GM21737 (cell line): ENCODE measurements around the gene FTO.

ENCODE experiments used
- ATAC-seq: cut with Tn5 transposase; IDR thresholded peaks from one replicate; pipeline ENCODE4 v1.9.1; 2021; ENCODE audit warnings: mild to moderate bottlenecking, moderate library complexity; ENCODE audit not compliant: unreplicated experiment

The FTO gene

DNA sequence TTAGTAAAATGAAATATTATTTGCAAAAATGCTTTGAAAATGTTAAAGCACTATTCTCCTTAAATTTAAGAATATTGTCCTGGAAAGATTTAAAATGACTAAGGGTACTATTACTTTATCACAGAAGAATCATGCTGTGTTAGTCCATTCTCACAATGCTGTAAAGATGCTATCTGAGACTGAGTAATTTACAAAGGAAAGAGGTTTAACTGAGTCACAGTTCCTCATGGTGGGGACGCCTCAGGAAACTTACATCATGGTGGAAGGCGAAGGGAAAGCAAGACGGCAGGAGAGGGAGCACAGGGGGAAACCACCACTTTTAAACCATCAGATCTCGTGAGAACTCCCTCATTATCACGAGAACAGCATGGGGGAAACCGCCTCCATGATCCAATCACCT is 337.0 kb downstream of the FTO start:
- ATAC-seq = no peak

DNA sequence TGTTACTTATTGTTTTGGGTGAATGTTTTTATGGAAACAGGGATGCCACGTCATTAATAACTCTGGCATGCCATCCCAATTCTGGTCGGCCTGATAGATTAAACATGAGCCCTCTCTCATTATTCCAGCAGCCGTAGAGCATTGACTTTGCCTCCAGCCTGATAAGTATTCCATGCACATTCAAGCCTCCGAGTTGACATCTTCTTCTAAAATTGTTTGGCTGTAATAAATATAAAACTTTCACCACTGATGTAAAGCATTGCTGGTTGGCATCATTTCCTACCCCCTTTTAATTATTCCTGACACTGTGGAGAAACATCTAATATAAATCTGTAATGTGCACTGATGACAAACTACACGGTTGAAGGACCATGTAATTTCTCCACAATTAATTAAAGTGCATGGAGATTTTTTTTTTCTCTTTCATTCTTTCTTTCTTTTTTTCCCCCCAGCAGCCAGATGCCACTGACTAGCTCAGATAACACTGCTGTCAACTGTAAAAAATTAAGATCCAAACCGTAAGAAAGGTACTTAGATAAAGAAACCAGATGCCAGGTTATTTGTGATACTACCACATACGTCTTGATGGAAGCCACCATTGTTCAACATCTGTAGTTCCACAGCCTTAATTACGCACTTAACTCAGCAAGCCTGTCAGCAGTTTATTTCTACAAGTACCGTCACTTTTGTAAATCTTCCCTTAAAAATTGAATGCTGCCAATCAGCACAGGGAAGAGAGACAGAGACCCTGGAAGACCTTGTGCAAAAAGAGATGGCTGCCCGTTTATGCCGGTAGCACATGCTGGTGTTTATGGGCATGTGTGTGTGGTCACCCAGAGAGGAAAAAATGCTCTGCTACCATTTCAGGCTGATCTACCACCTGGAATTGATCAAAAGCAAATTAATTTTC is 344.9 kb downstream of the FTO start:
- ATAC-seq = no peak

DNA sequence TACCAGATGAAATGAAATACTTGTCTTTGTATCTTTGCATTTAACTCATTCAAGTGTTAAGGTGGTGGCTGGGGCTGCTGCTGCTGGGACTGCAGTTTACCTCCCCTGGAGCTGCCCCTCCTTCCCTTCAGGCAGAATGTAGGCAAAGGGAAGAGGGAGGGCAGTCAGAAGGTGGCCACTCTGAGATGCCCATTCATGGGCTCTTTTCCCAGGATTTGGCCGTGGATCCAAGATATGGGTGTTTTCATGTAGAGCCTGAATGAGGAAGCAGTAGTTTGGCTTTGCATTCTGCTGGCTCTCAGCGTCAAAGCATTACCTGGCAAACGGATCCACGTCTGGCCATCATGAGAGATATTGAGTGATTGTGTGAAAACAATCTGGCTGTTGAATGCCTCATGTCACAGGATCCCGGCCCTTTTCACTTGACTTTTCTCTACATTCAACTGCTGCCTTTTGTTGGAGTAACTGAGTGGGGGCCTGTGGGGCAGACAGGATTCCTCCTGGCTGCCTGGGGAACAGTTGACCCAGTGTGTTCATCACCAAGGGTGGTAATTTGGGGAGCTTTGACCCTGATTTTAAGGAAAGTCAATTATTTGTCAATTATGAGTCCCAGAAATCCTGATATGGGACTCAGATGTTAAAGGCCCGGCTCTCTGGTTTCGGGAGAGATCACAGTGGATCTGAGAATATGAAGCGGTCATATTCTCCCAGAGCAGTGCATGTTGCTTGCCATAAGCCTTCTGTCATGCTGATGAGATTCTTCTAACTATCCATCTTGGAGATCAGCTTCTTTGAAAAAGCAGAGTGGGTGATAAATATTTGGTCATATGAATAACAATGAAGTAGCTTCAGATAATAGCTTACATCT is 345.9 kb downstream of the FTO start:
- ATAC-seq = no peak

DNA sequence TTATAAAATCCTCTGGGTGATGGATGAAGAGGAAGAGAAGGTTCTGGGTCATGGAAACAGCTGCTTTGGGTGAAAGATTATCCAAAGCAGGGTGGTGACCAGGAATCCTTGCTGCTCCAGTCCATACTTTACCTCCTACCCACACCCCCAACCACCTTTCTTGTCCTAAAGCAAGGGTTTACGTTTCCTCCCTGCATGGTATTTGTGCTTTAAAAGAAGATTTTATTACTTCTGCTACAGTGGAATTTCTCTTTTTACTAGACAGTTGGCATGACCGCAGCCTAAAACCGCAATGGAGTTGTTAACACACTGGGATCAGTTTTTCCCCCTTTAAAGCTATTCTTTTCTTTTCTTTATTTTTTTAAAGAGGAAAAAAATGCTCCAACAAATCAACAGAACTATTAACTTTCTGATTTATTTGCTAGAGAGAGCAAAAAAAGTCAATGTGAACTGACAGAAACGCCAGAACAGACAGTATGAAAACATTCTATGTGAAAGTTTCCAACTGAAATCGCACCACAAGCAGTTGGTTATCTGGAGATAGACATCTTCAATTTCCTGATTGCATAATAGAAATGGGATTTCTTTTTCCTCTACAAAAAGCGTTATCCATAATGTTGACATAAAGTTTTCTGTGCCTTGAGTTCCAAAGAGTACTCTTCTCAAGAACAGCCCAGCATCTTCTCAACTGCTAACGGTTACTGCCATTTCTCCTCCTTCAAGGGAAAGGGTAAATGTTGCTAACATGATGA is 346.7 kb downstream of the FTO start:
- no peak for ATAC-seq

DNA sequence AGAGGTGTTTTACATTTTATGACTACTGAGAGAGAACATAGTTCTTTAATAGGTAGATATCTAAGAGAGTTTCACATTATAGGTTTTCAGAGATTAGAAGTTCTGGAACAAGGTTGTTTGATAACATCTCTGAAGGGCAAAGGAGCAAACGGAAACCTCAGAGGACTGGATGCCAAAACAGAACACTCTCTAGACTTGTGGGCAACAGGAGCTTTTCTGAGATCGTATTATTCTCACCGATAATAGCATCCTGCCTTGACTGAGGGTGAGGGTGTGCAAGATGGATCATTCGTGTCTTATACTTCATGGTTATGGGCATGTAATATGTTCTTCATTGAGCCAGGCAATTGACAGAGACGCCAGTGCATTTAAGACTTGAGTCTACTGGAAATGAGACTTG is 347.9 kb downstream of the FTO start:
- no peak for ATAC-seq

DNA sequence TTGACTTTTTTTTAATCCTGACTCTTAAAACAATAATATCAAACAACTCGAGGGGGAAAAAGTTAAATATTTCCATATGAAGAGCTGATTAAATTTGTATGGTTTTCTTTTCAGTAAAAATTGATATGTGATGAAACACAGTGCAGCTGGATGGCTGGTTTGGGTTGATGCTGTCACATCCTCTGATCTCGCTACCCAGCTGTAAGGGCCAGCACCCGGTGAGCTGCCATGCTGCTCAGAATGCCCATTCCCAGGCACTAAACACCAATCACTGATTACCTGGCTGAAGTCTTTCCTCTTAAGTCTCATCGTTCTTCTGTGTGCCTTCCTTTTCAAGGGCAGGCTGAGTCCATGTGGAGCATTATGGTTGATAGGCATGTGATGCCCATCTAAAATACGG is 348.3 kb downstream of the FTO start:
- no peak for ATAC-seq

DNA sequence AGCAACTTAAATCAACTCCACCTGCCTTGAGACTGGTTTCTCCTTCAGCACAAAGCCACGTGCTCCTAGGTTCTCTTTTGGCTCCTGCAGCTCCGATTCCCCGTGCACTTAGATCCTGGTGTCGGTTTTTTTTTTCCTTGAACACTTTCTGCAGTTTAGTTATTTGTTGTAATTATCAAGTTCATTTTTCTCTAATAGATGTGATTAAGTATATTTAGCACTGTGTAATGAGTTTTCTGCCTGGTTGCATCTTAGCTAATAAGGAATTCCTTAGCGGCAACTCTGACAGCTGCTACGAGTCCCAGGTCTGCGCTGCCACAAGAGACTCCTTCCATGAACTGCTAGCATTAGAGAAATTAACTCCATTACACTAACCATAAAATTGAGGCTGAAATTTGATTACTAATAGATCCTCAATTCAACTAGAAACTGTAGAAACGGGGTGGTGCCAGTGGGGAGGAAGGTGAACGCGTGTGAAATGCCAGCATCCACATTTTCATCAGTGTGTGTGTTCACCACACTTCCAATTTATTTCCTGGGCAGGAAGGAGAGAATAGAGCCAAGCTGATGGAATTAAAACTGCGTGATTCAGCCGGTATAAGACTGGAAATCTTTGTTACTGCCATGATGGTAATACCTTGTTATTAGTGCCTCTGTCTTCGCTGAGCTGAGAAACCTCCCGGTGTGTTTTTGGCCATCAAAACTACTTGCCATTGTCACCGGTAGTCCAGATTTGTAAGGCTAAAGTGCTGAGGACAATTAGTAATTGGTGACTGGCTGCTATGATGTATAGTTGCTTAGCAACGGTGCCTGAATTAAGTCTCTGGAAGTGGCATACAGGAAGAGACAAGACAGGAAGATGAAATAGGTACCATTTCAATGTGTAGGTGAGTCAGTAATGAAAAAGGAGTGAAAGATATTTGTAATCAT is 350.2 kb downstream of the FTO start:
- no peak for ATAC-seq

DNA sequence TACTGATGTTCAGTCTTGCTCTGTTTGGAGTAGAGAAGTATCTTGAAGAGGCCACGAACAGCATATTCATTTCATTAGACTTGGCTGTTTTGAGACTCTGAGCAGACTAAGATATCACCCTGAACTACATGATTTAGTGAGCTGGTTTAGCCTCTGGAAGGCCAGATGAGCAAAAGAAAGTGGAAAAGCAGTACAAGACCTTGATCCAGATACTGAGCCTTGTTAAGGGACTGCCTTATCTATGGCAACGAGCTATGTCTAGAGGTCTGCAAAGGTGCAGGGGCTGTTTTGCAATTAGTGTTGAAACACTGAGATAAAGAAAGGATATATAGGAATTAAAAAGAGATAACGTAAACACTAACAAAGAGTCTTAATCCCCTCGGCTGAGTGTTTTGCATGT is 351.2 kb downstream of the FTO start:
- ATAC-seq = no peak

DNA sequence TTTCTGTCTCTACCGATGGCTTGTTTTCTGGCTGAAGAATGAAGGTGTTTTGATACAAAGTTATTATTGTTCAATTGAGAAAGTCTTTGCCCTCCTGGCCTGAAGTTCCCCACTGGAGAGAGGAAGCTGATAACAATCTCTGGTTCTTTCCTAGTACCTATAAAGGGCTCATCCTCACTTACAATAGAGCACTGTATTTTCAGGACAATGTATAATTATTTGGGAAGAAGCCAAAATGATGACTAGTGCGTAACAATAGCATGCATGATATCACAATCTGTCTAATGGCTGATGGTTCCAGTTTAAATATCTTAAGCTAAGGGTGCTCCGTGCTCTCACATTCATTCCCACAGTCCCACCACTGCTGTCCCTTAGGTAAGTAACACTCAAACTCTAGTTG is 351.9 kb downstream of the FTO start:
- no peak for ATAC-seq

DNA sequence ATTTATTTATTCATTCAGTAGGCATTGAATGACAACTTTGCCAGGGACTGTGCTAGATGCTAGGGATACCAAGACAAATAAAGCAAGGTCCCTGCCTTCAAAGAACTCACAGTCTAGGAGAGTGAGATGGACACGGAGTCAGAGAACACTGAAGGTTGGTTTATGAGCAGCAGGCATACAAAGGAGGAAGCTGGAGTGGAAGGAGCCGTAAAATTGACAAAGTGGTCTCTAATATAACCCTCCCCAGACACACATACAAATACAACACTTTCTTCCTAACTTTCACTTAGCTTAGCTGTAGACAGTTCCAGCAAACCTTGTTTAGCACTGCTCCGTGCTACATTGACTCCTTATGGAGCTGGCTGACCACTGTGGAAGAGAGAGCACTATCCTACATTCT is 353.0 kb downstream of the FTO start:
- ATAC-seq = no peak

DNA sequence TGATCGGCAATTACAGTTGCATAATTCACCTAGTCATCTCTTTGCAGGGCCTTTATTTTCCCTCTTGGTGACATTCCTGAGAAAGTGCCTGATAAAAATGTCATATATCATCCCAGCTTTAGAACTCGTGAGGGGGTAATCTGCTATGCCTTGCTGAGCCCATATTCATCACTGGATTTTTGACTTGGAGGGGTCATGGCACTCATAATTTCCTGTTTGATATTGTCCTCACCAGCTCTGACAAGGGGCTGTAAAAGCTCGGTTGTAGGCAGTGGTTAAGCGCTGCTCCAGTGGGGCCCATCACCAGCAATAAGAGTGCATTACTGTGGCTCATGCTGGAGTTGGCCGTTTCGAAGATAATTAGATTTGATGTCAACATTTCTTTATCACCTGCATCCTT is 355.4 kb downstream of the FTO start:
- ATAC-seq = no peak

DNA sequence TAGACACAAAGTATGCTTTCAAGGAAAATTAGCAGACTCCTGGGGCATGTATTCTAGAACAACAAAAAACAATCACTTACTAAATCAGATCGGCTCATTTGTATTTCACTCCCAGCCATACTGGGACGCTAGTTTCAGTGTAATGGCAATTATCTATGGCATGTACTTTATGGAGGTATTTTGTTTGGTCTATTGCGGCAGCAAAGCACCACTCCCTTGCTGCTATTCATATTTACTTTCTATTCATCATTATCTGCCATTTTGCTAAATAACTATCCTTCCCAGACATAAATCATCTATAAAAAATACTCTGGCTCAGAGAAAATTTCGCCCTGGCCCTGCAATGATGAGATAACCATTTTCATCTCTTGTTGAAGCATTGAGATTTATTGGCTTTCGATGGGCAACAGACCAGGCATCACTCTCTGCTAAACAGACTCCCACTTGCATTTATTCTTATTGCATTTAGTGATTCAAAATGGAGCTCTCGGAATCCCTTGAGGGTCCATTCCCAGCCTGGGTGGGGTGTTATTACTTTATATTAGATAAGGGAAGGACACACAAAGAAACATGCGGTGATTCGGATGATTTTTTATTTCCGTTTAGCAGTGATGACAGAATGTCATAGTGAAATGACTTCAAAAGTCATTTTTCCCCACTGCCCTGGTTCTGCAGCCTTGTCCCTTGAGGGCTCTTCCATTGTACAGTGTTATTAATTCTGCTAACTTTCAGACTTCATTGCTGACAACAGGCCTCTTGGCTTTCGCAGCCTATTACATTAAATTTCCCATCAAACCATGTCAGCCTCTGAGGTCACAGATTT is 356.9 kb downstream of the FTO start:
- no peak for ATAC-seq

DNA sequence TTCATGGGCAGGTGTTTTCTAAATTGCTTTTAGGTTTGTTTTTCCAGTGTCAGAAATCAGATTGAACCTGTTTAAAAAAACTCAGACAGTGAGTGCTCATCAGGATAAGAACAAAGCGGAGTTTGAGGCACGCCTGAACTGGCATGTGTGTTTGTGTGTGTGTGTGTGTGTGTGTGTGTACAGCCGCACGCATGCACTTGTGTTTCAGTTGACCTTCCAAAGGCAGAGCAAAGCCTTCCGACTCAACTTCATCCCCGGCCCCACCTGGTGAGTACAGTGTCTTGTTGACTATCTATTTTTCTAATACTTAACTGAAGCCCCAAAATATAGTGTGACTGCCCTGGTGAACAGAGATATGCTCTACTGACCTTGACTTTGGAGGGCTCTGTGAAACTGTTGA is 357.5 kb downstream of the FTO start:
- ATAC-seq = no peak

DNA sequence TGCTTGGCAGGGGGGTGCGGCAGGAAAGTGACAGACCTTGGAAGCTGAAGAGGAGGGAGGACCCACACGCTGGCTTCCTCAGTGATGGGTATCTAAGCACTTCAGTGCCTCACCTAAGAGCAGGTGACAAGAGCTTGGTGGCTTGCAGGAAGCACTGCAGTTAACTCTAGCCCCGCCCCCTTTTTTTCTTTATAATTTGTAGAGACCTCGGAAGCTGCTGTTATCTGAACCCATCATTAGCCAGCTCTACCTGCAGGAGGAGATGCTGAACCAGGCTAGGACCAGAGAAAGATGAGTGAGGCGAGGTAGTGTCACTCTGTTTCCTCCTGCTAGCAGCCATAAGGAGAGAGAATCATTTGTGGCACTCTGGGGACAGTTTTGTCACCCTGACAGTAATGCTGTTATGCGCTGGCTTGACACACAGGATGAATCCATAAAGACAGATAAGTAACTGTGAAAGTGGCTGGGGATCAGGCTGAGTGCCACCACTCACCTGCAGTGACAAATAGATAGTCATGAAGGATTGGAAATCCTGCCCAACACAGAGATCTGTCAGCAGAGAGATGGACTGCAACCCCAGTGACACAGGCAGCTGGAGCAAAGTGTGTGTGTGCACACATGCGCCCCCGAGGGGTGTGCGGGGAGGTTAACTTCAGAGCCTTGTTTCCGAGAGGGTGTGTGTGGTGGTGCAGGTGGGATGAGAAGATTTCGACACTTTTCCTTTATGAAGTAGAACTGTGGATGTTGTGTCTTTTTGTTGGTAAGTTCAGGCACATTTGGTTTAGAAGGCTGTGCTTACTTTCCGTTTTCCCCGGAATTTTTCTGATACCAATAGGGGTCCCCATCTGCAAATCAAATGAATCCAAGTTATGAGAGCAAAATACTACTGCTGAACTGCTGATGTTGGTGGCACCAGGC is 358.7 kb downstream of the FTO start:
- ATAC-seq = no peak

DNA sequence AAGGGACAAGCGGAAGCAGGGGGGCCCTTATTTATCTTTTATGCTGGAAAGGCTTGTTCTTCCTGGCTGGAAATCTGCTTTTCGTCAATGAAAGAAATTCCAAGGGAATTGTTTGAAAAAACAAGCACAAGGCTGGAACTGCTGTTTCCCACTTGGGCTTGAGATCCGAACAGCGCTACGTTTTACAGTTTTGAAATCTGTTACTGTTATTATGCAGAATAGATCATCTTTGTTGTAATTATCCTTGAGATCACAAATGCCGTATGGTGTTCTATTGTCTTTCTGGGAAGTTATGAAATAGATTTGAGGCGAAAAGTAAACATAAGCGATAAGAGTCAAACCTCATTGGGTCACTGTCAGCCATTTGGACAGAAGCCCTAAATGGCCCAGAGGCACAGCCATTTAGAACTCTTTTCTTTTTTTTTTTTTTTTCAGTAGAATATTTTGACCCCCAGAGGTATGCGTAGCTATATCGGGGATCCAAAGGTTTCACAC is 359.4 kb downstream of the FTO start:
- ATAC-seq = no peak

DNA sequence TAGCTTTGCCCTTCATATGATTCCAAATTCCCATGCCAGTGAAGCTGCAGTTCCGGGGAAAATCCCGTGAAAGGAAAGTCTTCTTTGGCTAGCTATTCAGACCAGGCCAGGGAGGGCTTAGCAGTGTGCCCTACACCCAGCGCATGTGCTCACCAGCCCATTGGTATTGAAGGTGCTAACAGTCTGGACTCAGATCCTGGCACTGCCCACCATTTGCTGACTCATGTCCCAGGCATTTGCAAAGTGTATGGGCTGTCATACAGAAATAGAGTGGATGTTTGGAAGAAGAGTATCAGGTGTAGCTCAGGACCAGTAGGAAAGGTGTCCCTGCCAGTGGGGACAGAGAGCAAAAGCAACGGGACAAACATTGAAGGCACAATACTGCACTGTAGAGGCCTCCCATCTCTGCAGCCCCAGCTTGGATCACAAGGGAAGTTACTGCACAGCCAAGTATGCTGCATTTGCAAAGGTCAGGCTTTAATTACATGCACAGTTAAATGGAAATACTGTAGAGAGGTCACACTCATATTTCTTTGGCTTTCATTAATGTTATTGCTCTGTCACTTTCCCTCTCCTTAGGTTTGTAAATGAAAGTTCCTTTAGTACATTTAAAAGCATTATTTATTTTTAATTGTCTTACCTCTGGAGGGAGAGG is 362.6 kb downstream of the FTO start:
- no peak for ATAC-seq

DNA sequence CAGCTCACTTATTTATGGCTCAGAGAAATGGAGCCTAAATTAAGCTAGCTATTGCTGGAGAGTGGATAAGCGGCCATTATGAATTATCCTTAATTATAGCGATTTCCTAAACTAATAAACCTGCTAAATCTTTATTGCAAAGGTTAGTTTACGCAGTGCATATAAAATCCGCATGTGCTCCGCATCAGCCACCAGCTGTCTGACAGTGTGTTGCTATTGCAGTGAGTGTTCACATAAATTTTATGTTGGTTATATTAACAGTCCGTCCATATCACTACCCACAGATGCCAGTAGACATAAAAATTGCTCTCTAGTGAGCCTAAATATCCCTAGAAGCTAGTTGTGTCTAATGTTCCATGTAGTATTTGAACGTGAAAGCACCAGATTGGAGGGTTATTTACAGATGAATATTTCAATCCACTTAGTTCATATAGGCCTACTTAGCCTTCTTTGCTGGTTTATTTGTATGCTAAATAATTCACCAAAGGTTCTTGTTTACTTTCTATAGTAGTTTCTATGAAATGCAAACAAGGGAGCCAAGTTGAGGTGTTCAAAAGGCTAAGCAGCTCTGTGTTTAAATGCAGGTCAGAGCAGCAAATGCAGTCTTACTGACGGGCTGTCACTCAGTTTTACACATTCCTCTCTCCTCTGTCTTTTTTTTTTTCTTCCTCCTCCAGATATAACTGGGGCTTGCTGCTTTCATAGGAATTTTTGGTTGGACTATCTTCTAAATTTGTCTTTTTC is 363.5 kb downstream of the FTO start:
- no peak for ATAC-seq
